Retina (tissue), 1 donor: Measurements from ENCODE around the gene EIF5AL1.
"Not testable (repeated sequence)": the region's sequence is repeated elsewhere in the genome, so short reads cannot be mapped to it uniquely, and the experiment has no call there.

ENCODE experiments used
- DNase-seq: peaks from one replicate; pipeline ENCODE4 v3.0.0-alpha.2; 2016

Gene EIF5AL1

DNA sequence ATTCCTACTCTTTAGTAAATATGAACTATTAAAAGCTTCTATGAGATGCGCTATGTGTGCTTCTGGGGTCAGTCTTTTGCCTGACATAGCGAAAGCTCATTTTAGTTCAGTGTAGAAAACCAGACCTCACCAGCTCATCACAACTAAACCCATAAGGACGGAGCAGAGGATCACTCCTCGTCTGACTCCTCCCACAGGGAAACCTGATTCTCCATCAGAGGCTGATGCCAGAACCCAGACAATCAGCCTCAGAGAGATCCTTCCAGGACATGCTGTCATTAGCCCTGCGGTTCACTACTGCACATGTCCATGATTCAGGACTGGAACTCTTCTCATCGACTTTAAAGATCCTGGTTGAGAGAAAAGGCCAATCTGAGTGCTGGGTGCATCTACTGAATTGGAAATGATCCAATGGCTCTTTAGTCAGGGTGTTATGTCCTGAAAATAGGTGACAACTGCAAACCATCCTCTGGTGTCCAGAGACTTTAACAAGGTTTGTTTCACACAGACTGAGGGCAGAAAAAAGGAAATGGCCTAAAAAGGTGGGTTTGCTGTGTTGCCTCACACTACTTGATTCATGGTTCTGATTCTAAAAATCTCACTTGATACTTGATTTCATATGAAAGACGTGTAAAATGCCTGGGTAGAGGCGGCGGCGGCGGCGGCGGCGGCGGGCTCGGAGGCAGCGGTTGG is at the start of gene EIF5AL1:
EIF5AL1 (plus strand) TSS at position 643 of the 693 bp plus-strand sequence. CDS start 117 bp downstream, outside the sequence.
- not testable (repeated sequence) for DNase-seq

DNA sequence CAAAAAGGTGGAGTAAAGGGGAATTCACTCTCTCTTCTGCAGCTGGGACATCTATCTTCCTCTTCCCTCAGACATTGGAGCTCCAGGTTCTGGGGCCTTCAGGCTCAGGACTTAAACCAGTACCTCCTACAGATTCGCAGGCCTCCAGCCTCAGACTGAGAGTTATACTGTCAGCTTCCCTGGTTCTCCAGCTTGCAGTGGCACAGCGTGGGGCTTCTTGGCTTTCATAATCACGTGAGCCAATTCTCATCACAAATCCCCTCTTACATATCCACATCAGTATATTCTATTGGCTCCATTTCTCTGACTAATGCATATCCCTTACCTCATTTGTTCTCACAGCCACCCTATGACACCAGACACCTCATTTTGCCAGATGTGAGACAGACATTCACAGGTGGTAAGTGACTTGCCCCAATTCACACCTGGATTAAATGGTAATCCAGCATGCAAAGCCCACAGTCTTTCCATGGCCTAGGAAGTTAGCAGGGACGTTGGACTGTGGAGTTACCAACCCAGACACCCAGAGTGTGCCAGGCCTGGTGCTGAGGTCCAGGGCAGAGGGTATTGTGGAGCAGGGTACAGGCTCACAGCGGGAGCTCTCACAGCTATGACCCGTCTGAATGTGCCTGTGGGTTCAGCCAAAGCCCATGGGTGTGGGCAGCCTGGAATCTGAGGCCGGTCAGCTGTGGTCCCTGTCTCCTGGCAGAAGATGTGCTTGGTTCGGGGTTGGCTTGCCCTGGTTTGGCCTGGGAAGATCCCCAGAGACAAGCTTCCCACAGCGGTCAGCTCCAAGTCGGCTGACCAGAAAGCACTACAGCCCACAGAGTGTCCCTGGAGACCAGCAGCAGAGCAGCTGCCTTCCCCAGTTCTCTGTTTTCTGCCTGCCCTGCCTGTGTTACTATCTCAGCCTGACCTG is 48.5 kb upstream of the EIF5AL1 start:
- no peak for DNase-seq

GRCh38 chr10:79465341-79465740 is 47.0 kb upstream of the EIF5AL1 start:
- no peak for DNase-seq

DNA sequence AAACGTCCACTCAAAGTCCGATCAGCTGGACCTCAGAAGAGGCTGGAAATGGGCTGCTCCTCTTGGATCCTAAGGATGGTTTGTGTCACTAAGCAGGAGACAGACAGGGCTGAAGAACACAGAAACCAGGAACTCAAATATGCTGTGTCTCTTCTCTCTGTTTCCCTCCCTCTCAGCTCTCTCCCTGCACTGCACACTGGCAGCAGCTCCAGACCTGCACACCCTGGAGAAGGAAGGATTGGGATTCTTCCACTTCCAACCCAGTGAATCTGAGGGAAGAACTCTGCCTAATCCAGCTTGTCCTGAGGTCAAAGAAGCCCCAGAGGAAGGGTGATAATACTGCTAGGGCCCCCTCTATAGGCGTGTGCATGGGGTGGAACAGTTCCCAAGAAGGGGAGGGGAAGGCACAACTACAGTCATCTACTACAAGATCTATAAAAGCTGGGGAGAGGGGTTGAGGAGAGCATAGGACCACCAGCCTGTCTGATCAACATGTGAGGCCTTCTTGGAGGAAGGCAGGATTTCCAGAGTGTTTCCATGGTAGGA is 44.2 kb upstream of the EIF5AL1 start:
- DNase-seq, result no peak

- no peak for DNase-seq
Observed at GRCh38 chr10:79468841-79469585, 43.3 kb upstream of the EIF5AL1 start.

GRCh38 chr10:79470096-79470495 is 42.2 kb upstream of the EIF5AL1 start:
- no peak for DNase-seq

DNA sequence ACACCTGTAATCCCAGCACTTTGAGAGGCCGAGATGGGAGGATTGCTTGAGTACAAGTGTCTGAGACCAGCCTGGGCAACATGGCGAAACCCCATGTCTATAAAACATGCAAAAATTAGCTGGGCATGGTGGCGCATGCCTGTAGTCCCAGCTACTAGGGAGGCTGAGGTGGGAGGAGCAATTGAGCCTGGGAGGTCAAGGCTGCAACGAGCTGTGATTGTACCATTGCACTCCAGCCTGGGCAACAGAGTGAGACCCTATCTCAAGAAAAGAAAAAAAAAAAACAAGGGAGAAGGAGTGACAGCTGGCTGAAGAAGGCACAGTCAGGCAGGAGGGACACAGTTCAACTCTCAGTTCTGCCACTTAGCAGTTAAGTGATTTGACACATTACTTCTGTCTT is 40.6 kb upstream of the EIF5AL1 start:
- no peak for DNase-seq

GRCh38 chr10:79472449-79472848 is 39.9 kb upstream of the EIF5AL1 start:
- DNase-seq, result no peak

DNA sequence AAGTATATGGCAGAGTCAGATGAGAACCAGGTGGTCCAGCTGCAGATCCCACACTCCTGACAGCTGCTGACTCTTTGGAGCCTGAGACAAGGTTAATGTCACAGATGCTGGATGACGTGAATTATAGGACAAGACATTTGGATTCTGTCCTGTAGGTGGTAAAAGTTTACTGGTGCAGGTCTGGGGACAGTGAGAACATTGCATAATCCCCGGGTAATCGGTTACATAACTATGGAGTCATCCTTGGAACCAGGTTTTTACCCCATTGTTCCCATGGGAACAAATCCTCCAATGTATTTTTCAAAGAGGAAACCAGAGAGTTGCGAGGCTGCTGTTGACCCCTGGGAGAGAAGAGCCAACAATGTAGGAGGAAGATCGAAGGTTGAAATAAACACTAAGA is 39.4 kb upstream of the EIF5AL1 start:
- no peak for DNase-seq

DNA sequence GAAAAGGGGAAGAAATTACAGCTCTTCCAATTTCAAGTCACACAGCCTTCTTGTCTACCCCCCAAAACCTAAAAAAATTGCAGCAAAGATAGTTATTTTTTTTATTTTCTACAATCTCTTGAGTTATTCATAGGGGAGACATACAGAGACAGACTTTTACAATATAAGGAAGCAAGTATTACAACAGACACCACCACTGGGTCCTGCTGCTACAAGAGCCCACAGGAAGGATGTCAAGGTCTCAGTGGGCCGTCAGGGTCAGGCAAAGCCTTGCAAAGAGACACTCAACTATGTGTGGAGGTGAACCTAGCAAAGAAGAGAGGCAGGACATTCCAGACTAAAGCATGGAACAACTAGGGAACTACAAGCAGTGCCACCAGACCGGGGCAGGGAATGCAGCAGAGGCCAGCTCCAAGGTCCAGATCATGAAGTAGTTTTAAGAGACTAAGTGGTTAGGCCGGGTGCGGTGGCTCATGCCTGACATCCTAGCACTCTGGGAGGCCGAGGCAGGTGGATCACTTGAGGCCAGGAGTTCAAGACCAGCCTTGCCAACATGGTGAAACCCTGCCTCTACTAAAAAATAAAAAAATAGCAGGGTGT is 38.7 kb upstream of the EIF5AL1 start:
- DNase-seq, result no peak

GRCh38 chr10:79475119-79475653 is 37.1 kb upstream of the EIF5AL1 start:
- DNase-seq, result no peak

DNA sequence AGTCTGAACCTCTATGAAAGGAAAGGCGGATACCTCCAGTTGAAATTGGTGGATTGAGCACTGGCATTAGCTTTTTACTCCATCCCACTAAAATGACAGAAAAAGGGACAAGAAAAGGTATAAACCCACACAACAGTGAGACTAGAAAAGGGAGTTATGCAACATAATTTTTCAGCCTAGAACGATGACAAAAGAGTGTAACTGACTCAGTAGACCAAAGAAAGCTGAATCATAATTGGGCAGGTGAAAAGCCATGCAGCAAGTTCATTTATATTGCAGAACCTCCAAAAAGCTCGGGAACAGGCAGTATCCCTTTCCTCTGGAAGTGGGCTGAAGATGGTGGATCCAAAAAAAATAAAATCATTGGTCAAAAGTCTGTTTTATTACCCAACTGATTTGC is 36.5 kb upstream of the EIF5AL1 start:
- no peak for DNase-seq

DNA sequence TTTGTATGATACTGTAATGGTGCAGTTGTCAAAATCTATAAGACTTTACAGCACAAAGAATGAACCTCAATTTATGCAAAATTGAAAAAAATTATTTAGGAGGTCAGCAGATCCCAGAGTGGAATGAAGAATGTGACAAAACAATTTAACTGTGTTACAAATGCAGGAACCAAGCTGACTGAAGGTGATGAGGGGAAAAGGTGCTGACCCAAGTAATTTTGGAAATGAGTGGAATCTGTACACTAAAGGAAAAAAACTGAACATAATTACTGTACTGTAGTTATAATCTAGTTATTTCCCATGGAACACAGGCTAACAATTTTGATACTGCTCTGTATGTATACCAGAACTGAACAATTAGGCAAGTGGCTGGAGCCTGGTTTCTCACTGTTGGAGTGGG is 35.7 kb upstream of the EIF5AL1 start:
- DNase-seq, result no peak

DNA sequence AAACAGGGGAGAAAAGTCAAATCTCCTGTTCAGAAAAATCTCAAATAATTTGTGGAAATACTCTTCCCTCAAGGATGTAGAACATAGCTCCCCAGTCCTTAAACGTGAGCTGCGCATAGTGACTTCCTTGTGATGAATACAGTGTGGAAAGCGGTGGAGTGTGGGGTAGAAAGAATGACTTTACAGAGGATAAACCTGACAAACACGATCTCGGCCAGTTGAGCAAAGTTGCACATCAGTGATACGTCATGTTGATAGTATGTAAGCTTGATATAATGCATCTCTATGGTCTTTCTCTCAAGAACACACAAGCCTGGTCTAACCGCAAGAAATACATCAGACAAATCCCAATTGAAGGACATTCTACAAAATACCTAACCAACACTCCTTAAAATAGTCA is 34.9 kb upstream of the EIF5AL1 start:
- DNase-seq, result no peak

DNA sequence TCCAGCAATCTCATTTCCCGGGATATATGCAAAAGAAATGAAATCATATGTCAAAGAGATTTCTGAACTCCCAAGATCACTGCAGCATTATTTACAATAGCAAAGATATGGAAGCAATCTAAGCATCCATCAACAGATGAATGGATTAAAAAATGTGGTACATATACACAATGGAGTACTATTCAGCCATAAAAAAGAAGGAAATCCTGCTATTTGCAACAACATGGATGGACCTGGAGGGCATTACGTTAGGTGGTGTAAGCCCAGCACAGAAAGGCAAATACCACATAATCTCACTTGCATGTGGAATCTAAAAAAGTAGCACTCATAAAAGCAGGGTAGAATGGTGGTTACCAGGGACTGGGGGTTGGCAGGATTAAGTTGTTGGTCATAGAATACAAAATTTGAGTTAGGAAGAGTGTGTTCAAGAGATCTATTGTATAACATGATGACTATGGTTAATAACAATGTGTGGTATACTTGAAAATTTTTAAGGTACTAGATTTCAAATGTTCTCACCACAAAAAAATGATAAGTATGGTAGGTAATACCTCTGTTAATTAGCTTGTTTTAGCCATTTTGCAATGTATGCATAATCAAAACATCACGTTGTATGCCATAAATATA is 32.9 kb upstream of the EIF5AL1 start:
- DNase-seq, result no peak

- DNase-seq, result no peak
Observed at GRCh38 chr10:79482304-79482703, 30.0 kb upstream of the EIF5AL1 start.

- no peak for DNase-seq
Observed at GRCh38 chr10:79482741-79483140, 29.6 kb upstream of the EIF5AL1 start.

GRCh38 chr10:79483299-79483698 is 29.0 kb upstream of the EIF5AL1 start:
- DNase-seq, result no peak

DNA sequence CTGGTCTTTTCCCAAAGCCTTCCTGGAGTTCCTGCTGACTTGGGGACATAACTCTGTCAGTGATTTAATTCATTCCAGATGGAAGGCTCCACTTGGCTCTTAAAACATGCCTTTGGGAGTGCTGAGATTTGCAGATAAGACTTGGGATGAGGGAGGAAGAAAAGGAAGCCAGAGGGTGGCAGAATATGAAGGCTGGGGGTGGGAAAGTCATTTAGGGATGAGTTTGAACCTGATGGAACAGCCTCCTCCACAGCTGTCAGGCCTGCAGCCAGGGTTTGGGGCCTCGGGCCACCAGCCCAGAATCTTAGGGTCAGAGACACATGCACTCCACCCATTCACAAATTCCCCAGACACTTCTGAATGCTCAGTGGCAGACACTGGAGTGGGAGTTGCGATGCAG is 28.4 kb upstream of the EIF5AL1 start:
- DNase-seq, result no peak

DNA sequence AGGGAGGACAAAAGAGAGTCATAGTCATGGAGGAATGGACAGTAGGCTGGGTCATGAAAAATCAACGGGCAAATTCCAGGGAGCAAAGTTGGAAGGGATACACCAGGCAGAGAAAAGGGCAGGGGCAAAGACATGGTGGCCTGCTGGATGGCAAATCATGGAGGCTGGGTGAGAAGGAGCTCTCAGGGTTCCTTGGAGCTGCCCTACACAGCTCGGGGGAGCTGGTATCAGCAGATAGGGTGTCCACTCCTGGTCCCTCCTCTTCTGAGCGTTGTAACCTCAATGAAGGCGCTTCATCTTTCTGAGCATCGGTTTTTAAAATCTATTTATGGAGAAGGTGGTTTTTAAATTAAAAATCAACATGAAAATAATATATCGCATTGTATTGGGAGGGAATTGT is 27.9 kb upstream of the EIF5AL1 start:
- DNase-seq, result no peak

GRCh38 chr10:79487296-79488194 is 24.8 kb upstream of the EIF5AL1 start:
- DNase-seq, result peak; percentile 77
